Measurements from ENCODE around the gene MESP2. TPM values are rescaled to one million over a fixed set of nuclear protein-coding genes. Genes with fewer than 3 reads are reported as not detected.

The MESP2 gene
- polyA plus RNA-seq, 1 of the 3 experiments (the other 2 are of a cell fraction), result 0.31 TPM

DNA sequence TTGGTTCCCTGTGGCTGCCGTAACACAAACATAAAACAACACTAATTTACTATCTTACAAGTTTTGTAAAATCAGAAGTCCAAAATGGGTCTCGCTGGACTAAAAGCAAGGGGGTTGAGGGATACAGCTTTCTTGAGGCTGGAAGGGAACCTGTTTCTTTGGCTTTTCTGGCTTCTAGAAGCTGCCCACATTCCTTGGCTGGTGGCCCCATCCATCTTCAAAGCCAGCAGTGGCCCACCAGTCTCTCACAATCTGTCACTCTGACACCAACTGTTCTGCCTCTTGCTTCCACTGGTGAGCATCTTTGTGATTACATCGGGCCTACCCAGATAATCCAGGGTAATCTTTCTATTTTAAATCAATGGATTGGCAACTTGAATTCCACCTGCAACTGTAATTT lies 39.6 kb downstream of the MESP2 start:
- H3F3A ChIP-seq (replicated peaks; ENCODE audit: insufficient read depth), result peaks cover 12% of the 10 kb centered on the region
- H3K27me3 ChIP-seq (ENCODE audit: insufficient read depth), result no peaks in the 10 kb centered on the region
- H3K4me2 ChIP-seq, result no peak overlapping the region
- TF ChIP-seq FOSL2 (IDR thresholded peaks at IDR 0.05; ENCODE audit: borderline replicate concordance, low read depth) (no peak), MEF2A (IDR thresholded peaks at IDR 0.05; ENCODE audit: borderline replicate concordance, low read depth) (no peak)
- TF ChIP-seq, protein P1, sequence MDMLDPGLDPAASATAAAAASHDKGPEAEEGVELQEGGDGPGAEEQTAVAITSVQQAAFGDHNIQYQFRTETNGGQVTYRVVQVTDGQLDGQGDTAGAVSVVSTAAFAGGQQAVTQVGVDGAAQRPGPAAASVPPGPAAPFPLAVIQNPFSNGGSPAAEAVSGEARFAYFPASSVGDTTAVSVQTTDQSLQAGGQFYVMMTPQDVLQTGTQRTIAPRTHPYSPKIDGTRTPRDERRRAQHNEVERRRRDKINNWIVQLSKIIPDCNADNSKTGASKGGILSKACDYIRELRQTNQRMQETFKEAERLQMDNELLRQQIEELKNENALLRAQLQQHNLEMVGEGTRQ (IDR thresholded peaks at IDR 0.05; ENCODE audit: borderline replicate concordance, low read depth, low read length), result no peak
- no peaks in the 10 kb centered on the region for H3K9me2 ChIP-seq
- no peaks in the 10 kb centered on the region for H3K79me2 ChIP-seq (ENCODE audit: insufficient read depth)
- no peaks in the 10 kb centered on the region; a peak in 1 of 4 replicates for H3K4me1 ChIP-seq (ENCODE audit: control insufficient read depth in 1 of 2, insufficient read depth in 2 of 2, low read depth in 1 of 2, low read length in 1 of 2)
- H3K9me3 ChIP-seq, result no peaks in the 10 kb centered on the region
- no peak overlapping the region for H3K9ac ChIP-seq
- no peak for DNase-seq
- H3K27ac ChIP-seq (ENCODE audit: low read depth in 2 of 2, low read length in 1 of 2), result no peak overlapping the region
- H3K4me3 ChIP-seq (ENCODE audit: low read depth in 2 of 2, low read length in 1 of 2), result no peak overlapping the region
- ChIA-PET CTCF (interaction anchor here (1.0 to 1.7 kb wide), 3 partner anchors 13 to 59 kb away, joined by 3 to 6 read pairs (median 4); no protein-coding TSS in a partner anchor), POLR2A (no interaction called here)
- H2AFZ ChIP-seq (ENCODE audit: low read depth), result no peak overlapping the region
- no peaks in the 10 kb centered on the region for H4K20me1 ChIP-seq (ENCODE audit: insufficient read depth)
- 94% methylated on average over 3 of the region's 3 CpGs for WGBS (ENCODE audit: low lambda C conversion rate)
- no peaks in the 10 kb centered on the region for H3K36me3 ChIP-seq (replicated peaks in 1 of 2; ENCODE audit: control insufficient read depth in 1 of 2, insufficient read depth in 2 of 2, low read length in 1 of 2)

DNA sequence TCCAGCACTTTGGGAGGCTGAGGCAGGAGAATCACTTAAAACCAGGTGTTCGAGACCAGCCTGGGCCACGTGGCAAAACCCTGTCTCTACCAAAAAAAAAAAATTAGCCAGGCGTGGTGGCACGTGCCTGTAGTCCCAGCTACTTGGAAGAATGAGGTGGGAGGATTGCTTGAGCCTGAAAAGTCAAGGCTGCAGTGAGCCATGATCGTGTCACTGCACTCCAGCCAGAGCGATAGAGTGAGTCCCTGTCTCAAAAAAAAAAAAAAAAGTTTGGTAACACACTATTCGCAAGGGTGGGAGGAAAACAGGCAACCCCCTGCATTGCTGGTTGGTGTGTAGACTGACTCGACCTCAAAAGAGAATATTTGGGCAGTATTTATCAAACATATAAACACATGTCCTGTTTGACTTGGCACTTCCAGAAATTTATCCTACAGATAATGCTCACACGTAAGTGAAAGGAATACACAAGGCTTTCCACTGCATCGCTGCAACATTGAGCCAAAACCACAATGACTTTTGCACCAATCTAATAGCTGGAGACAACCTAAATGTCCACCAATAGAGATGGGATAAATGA lies 41.7 kb downstream of the MESP2 start:
- no peaks in the 10 kb centered on the region for H3K79me2 ChIP-seq (ENCODE audit: insufficient read depth)
- H3K4me1 ChIP-seq (ENCODE audit: control insufficient read depth in 1 of 2, insufficient read depth in 2 of 2, low read depth in 1 of 2, low read length in 1 of 2), result peaks cover 0 to 4% of the 10 kb centered on the region in 2 experiments; a peak in 1 of 4 replicates
- DNase-seq, result no peak
- H3K27me3 ChIP-seq (ENCODE audit: insufficient read depth), result no peaks in the 10 kb centered on the region
- H4K20me1 ChIP-seq (ENCODE audit: insufficient read depth), result no peaks in the 10 kb centered on the region
- H3K9me3 ChIP-seq, result no peaks in the 10 kb centered on the region
- H3K36me3 ChIP-seq (replicated peaks in 1 of 2; ENCODE audit: control insufficient read depth in 1 of 2, insufficient read depth in 2 of 2, low read length in 1 of 2), result no peaks in the 10 kb centered on the region
- no peaks in the 10 kb centered on the region for H3K9me2 ChIP-seq
- ChIA-PET CTCF (interaction anchor here (0.8 to 0.9 kb wide), 2 partner anchors 10 to 57 kb away, joined by 3 read pairs; no protein-coding TSS in a partner anchor), POLR2A (no interaction called here)
- 80% methylated on average over 10 of the region's 10 CpGs for WGBS (ENCODE audit: low lambda C conversion rate)
- peaks cover 11% of the 10 kb centered on the region for H3F3A ChIP-seq (replicated peaks; ENCODE audit: insufficient read depth)
- no peak overlapping the region for H3K27ac ChIP-seq (ENCODE audit: low read depth in 2 of 2, low read length in 1 of 2)
- no peak overlapping the region for H3K9ac ChIP-seq
- H2AFZ ChIP-seq (ENCODE audit: low read depth), result no peak overlapping the region
- no peak overlapping the region for H3K4me3 ChIP-seq (ENCODE audit: low read depth in 2 of 2, low read length in 1 of 2)
- H3K4me2 ChIP-seq, result no peak overlapping the region
- TF ChIP-seq MEF2A (IDR thresholded peaks at IDR 0.05; ENCODE audit: borderline replicate concordance, low read depth) (no peak), POLR2AphosphoS5 (IDR thresholded peaks at IDR 0.05; ENCODE audit: low read depth, low read length) (no peak), RFX5 (IDR thresholded peaks at IDR 0.05; ENCODE audit: low read length) (no peak), GATA2 (CRISPR knock-in tag; IDR thresholded peaks at IDR 0.05) (no peak), FOXM1 (IDR thresholded peaks at IDR 0.05; ENCODE audit: low read depth) (no peak), NFIC (IDR thresholded peaks at IDR 0.05; ENCODE audit: borderline replicate concordance) (no peak), FOSL2 (IDR thresholded peaks at IDR 0.05; ENCODE audit: borderline replicate concordance, low read depth) (no peak), RXRA (IDR thresholded peaks at IDR 0.05; ENCODE audit: borderline replicate concordance, low read depth) (no peak), SMC3 (IDR thresholded peaks at IDR 0.05; ENCODE audit: low read depth, low read length) (no peak), ELF1 (IDR thresholded peaks at IDR 0.05) (no peak), NRF1 (IDR thresholded peaks at IDR 0.05; ENCODE audit: low read depth, low read length) (no peak)
- TF ChIP-seq, protein P2, sequence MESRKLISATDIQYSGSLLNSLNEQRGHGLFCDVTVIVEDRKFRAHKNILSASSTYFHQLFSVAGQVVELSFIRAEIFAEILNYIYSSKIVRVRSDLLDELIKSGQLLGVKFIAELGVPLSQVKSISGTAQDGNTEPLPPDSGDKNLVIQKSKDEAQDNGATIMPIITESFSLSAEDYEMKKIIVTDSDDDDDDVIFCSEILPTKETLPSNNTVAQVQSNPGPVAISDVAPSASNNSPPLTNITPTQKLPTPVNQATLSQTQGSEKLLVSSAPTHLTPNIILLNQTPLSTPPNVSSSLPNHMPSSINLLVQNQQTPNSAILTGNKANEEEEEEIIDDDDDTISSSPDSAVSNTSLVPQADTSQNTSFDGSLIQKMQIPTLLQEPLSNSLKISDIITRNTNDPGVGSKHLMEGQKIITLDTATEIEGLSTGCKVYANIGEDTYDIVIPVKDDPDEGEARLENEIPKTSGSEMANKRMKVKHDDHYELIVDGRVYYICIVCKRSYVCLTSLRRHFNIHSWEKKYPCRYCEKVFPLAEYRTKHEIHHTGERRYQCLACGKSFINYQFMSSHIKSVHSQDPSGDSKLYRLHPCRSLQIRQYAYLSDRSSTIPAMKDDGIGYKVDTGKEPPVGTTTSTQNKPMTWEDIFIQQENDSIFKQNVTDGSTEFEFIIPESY (IDR thresholded peaks at IDR 0.05; ENCODE audit: borderline replicate concordance, low read depth), result no peak
- TF ChIP-seq, protein P3, sequence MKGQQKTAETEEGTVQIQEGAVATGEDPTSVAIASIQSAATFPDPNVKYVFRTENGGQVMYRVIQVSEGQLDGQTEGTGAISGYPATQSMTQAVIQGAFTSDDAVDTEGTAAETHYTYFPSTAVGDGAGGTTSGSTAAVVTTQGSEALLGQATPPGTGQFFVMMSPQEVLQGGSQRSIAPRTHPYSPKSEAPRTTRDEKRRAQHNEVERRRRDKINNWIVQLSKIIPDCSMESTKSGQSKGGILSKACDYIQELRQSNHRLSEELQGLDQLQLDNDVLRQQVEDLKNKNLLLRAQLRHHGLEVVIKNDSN (IDR thresholded peaks at IDR 0.05; ENCODE audit: borderline replicate concordance, low read depth), result no peak
- TF ChIP-seq, protein P4, sequence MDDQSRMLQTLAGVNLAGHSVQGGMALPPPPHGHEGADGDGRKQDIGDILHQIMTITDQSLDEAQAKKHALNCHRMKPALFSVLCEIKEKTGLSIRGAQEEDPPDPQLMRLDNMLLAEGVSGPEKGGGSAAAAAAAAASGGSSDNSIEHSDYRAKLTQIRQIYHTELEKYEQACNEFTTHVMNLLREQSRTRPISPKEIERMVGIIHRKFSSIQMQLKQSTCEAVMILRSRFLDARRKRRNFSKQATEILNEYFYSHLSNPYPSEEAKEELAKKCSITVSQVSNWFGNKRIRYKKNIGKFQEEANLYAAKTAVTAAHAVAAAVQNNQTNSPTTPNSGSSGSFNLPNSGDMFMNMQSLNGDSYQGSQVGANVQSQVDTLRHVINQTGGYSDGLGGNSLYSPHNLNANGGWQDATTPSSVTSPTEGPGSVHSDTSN (IDR thresholded peaks at IDR 0.05), result no peak
- TF ChIP-seq, protein P5, sequence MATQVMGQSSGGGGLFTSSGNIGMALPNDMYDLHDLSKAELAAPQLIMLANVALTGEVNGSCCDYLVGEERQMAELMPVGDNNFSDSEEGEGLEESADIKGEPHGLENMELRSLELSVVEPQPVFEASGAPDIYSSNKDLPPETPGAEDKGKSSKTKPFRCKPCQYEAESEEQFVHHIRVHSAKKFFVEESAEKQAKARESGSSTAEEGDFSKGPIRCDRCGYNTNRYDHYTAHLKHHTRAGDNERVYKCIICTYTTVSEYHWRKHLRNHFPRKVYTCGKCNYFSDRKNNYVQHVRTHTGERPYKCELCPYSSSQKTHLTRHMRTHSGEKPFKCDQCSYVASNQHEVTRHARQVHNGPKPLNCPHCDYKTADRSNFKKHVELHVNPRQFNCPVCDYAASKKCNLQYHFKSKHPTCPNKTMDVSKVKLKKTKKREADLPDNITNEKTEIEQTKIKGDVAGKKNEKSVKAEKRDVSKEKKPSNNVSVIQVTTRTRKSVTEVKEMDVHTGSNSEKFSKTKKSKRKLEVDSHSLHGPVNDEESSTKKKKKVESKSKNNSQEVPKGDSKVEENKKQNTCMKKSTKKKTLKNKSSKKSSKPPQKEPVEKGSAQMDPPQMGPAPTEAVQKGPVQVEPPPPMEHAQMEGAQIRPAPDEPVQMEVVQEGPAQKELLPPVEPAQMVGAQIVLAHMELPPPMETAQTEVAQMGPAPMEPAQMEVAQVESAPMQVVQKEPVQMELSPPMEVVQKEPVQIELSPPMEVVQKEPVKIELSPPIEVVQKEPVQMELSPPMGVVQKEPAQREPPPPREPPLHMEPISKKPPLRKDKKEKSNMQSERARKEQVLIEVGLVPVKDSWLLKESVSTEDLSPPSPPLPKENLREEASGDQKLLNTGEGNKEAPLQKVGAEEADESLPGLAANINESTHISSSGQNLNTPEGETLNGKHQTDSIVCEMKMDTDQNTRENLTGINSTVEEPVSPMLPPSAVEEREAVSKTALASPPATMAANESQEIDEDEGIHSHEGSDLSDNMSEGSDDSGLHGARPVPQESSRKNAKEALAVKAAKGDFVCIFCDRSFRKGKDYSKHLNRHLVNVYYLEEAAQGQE (IDR thresholded peaks at IDR 0.05; ENCODE audit: low read depth, low read length), result no peak
- TF ChIP-seq, protein P6, sequence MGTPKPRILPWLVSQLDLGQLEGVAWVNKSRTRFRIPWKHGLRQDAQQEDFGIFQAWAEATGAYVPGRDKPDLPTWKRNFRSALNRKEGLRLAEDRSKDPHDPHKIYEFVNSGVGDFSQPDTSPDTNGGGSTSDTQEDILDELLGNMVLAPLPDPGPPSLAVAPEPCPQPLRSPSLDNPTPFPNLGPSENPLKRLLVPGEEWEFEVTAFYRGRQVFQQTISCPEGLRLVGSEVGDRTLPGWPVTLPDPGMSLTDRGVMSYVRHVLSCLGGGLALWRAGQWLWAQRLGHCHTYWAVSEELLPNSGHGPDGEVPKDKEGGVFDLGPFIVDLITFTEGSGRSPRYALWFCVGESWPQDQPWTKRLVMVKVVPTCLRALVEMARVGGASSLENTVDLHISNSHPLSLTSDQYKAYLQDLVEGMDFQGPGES (IDR thresholded peaks at IDR 0.05; ENCODE audit: low read depth, low read length), result no peak

Data from SK-N-SH (cell line).